OCI-LY7 (cell line): ENCODE data around the gene SERINC5. TPM values are rescaled to one million over a fixed set of nuclear protein-coding genes. Genes with fewer than 3 reads are reported as not detected.
"Not testable (repeated sequence)": the region's sequence is repeated elsewhere in the genome, so short reads cannot be mapped to it uniquely, and the experiment has no call there.

ENCODE experiments used
- BruUV-seq: library from RNA; stranded (reverse); fragments of 400-500 nt; replicated peaks from 2 replicates; lab custom pipeline; 2021; lab: Mats Ljungman, UMichigan
- CTCF ChIA-PET: fragments of 300-600 bp; sonication (Branson Sonifier 250); formaldehyde crosslinking; loops from one replicate; lab custom pipeline; 2022; ENCODE audit warnings: antibody characterized with exemption; ENCODE audit not compliant: unreplicated experiment; lab: Charles Lee
- POLR2A ChIA-PET: fragments of 300-600 bp; sonication (Branson Sonifier 250); formaldehyde crosslinking; loops from one replicate; lab custom pipeline; 2022; ENCODE audit warnings: antibody characterized with exemption; lab: Charles Lee
- DNase-seq: peaks from one replicate; pipeline ENCODE4 v3.0.0-alpha.2; 2015; ENCODE audit warnings: low spot score
- H2AFZ ChIP-seq: fragments of 200-600 bp; sonication (generic), shearing (Covaris generic); 2 replicates; pipeline ENCODE4 v1.6.1; 2014; ENCODE audit warnings: mild to moderate bottlenecking, antibody characterized with exemption, low read length, moderate library complexity
- H3K27ac ChIP-seq: fragments of 200-600 bp; sonication (generic); 2 replicates; pipeline ENCODE4 v1.5.1; 2014; ENCODE audit warnings: mixed run types, low read depth, mild to moderate bottlenecking, moderate library complexity, low read length, inconsistent platforms; ENCODE audit not compliant: poor library complexity, severe bottlenecking
- H3K36me3 ChIP-seq: fragments of 200-600 bp; sonication (generic); 2 replicates; pipeline ENCODE4 v1.6.1; 2014; ENCODE audit warnings: mild to moderate bottlenecking, antibody characterized with exemption, low read length, moderate library complexity, mixed read lengths; ENCODE audit not compliant: insufficient read depth
- H3K4me1 ChIP-seq: fragments of 200-600 bp; sonication (generic); 2 replicates; pipeline ENCODE4 v1.5.1; 2014; ENCODE audit warnings: mild to moderate bottlenecking, low read length; ENCODE audit not compliant: insufficient read depth, poor library complexity, severe bottlenecking
- H3K4me2 ChIP-seq: fragments of 200-600 bp; sonication (generic); 2 replicates; pipeline ENCODE4 v1.6.1; 2014; ENCODE audit warnings: mild to moderate bottlenecking, low read length
- H3K4me3 ChIP-seq: fragments of 200-600 bp; sonication (generic); 2 replicates; pipeline ENCODE4 v1.5.1; 2014; ENCODE audit warnings: mild to moderate bottlenecking, low read depth, low read length; ENCODE audit not compliant: poor library complexity, severe bottlenecking
- H3K79me2 ChIP-seq: fragments of 200-600 bp; sonication (generic); 2 replicates; pipeline ENCODE4 v1.6.1; 2016; ENCODE audit warnings: low read depth, mild to moderate bottlenecking, low read length, moderate library complexity, mixed read lengths; ENCODE audit not compliant: insufficient read depth
- H3K9me2 ChIP-seq: fragments of 200-600 bp; sonication (generic); 2 replicates; pipeline ENCODE4 v1.6.1; 2016; ENCODE audit warnings: mild to moderate bottlenecking, low read length, mixed read lengths; ENCODE audit not compliant: insufficient read depth
- H3K9me3 ChIP-seq: fragments of 200-600 bp; sonication (generic); 2 replicates; pipeline ENCODE4 v1.6.1; 2014; ENCODE audit warnings: mild to moderate bottlenecking, mixed run types, low read length, mixed read lengths
- H4K20me1 ChIP-seq: fragments of 200-600 bp; sonication (generic); 2 replicates; pipeline ENCODE4 v1.6.1; 2014; ENCODE audit warnings: mild to moderate bottlenecking, antibody characterized with exemption, low read length, moderate library complexity, mixed read lengths; ENCODE audit not compliant: insufficient read depth
- EZH2phosphoT487 ChIP-seq: fragments of 200-600 bp; sonication (generic); IDR thresholded peaks from 2 replicates; pipeline ENCODE4 v1.6.1; 2018; ENCODE audit warnings: low read depth, borderline replicate concordance, mild to moderate bottlenecking, mixed run types, antibody characterized with exemption, low read length, moderate library complexity, mixed read lengths
- intact Hi-C: fragments of 100-400 bp; cut with micrococcal nuclease; formaldehyde crosslinking; loops from one replicate; pipeline ENCODE4 v1.10.0; 2022; ENCODE audit not compliant: unreplicated experiment
- total RNA-seq, 2 experiments: library from RNA; depleted of rRNA in 1 of 2; stranded (reverse); fragments of >200 nt in 1 of 2; shearing (Covaris generic) in 1 of 2; gene quantifications; 2 replicates each; pipeline ENCODE4 v1.2.3, GENCODE V29; 2014 to 2022
- TF ChIP-seq, protein P1 (sequence below): fragments of 200-600 bp; sonication (generic); conservative IDR thresholded peaks from 2 replicates; pipeline ENCODE4 v1.5.1; 2014; ENCODE audit warnings: mild to moderate bottlenecking, antibody characterized with exemption, low read length, moderate library complexity, mixed read lengths

SERINC5 gene
- total RNA-seq, 2 experiments from 2014 or later = 31.2 to 87.9 TPM

DNA sequence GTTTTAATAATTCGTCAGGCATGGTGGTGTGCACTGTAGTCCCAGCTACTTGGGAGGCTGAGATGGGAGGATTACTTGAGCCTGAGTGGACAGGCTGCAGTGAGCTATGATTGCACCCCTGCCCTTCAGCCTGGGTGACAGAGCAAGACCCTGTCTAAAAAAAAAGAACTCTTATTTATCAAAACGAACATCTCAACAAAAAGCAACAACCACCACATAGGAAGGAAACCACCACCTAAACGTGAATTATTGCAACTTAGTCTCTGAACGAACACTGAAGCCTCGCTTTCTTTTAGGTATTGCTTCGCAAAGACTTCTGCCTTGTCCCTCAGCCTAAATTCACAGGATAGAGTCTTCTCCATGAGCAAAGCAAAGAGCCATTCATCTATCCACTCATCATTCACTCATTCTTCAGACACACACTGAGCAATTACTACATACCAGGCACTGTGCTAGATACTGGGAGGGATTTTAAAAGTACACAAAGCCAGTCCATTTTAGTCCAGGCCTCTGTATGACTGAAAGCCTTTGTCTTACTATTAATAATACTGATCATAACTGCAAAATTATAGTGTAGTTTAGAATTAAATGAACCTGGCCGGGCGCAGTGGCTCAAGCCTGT, 163.3 kb downstream of the SERINC5 start:
- POLR2A ChIA-PET = interaction anchor here (0.8 to 1.1 kb wide), 2 partner anchors 179 to 215 kb away, joined by 3 to 8 read pairs; no protein-coding TSS in a partner anchor
- H3K4me3 ChIP-seq = no peak overlapping the region
- BruUV-seq = no TSS peak
- H3K27ac ChIP-seq = no peak overlapping the region
- H2AFZ ChIP-seq = no peak overlapping the region
- no peaks in the 10 kb centered on the region for H3K9me2 ChIP-seq
- H3K9me3 ChIP-seq = no peaks in the 10 kb centered on the region
- H3K79me2 ChIP-seq = no peaks in the 10 kb centered on the region
- H3K4me2 ChIP-seq = no peak overlapping the region
- CTCF ChIA-PET = interaction anchor here (1.0 to 1.6 kb wide), 5 partner anchors 100 to 216 kb away, joined by 3 to 8 read pairs (median 6); no protein-coding TSS in a partner anchor
- TF ChIP-seq, protein P1, sequence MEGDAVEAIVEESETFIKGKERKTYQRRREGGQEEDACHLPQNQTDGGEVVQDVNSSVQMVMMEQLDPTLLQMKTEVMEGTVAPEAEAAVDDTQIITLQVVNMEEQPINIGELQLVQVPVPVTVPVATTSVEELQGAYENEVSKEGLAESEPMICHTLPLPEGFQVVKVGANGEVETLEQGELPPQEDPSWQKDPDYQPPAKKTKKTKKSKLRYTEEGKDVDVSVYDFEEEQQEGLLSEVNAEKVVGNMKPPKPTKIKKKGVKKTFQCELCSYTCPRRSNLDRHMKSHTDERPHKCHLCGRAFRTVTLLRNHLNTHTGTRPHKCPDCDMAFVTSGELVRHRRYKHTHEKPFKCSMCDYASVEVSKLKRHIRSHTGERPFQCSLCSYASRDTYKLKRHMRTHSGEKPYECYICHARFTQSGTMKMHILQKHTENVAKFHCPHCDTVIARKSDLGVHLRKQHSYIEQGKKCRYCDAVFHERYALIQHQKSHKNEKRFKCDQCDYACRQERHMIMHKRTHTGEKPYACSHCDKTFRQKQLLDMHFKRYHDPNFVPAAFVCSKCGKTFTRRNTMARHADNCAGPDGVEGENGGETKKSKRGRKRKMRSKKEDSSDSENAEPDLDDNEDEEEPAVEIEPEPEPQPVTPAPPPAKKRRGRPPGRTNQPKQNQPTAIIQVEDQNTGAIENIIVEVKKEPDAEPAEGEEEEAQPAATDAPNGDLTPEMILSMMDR = no peak
- intact Hi-C loops = loop anchor here (10.0 kb wide), 2 partner anchors 392 to 582 kb away; partner anchors contain the start of gene FAM151B
- H3K4me1 ChIP-seq = no peaks in the 10 kb centered on the region
- no peak for DNase-seq
- H3K36me3 ChIP-seq = no peaks in the 10 kb centered on the region
- no peaks in the 10 kb centered on the region for H4K20me1 ChIP-seq

DNA sequence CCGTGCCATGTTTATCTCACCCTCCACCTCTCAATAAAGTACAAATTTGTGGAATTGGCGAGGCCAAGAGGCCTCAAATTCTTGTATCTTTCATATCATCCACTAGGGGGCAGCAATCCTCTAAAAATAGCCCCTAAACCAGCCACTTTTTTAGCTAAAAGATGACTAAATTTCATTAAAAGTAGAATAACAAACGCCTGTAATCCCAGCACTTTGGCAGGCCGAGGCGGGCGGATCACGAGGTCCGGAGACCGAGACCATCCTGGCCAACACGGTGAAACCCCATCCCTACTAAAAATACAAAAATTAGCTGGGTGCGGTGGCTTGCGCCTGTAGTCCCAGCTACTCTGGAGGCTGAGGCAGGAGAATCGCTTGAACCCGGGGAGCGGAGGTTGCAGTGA, 164.1 kb downstream of the SERINC5 start:
- H2AFZ ChIP-seq, H4K20me1 ChIP-seq, BruUV-seq, H3K4me3 ChIP-seq, H3K4me1 ChIP-seq, H3K79me2 ChIP-seq, H3K9me3 ChIP-seq, H3K9me2 ChIP-seq, H3K36me3 ChIP-seq, H3K27ac ChIP-seq, H3K4me2 ChIP-seq: not testable (repeated sequence)
- peak; percentile 79 for DNase-seq
- TF ChIP-seq, protein P1 = peak; percentile 91
- ChIA-PET POLR2A (interaction anchor here (0.6 to 1.1 kb wide), 8 partner anchors 38 to 1725 kb away, joined by 3 to 8 read pairs (median 4); no protein-coding TSS in a partner anchor), CTCF (interaction anchor here (0.7 to 1.6 kb wide), 6 partner anchors 50 to 216 kb away, joined by 3 to 8 read pairs (median 5); no protein-coding TSS in a partner anchor)
- intact Hi-C loops = loop anchor here (1.0 to 10.0 kb wide), 4 partner anchors 184 to 583 kb away; partner anchors contain the start of gene FAM151B

DNA sequence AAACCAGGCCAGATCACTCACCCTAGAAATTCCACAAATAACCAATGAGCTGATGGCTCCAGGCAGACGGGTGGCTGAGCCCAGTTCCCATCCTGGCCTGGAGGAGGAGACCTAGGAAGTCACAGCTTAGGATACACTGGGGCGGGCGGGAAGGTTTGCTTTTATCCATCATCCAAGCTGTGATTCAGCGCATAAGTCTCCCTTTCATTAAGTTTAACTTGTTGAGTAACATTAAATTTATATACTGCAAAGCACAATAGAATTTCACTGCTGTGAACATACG, 165.0 kb downstream of the SERINC5 start:
- Histone ChIP-seq H4K20me1 (no peaks in the 10 kb centered on the region), H3K4me2 (no peak overlapping the region), H2AFZ (no peak overlapping the region), H3K79me2 (no peaks in the 10 kb centered on the region), H3K36me3 (no peaks in the 10 kb centered on the region), H3K4me3 (no peak overlapping the region), H3K9me3 (no peaks in the 10 kb centered on the region), H3K4me1 (no peaks in the 10 kb centered on the region), H3K9me2 (no peaks in the 10 kb centered on the region), H3K27ac (no peak overlapping the region)
- TF ChIP-seq, protein P1 = no peak
- no peak for TF ChIP-seq EZH2phosphoT487
- ChIA-PET CTCF (no interaction called here), POLR2A (no interaction called here)
- intact Hi-C loops = loop anchor here (1.0 to 10.0 kb wide), 4 partner anchors 184 to 584 kb away; partner anchors contain the start of gene FAM151B
- no peak for DNase-seq
- no TSS peak for BruUV-seq
